ENCODE results near the gene LTF. TPM values are rescaled to one million over a fixed set of nuclear protein-coding genes. Genes with fewer than 3 reads are reported as not detected.
"Not testable (repeated sequence)": the region's sequence is repeated elsewhere in the genome, so short reads cannot be mapped to it uniquely, and the experiment has no call there.

LTF gene
- total and polyA plus RNA-seq, 4 donors, result 0.13 to 5.5 (median 1.9) TPM

GRCh38 chr3:46409739-46410489 is 54.8 kb downstream of the LTF start:
- no peaks in the 10 kb centered on the region for H3K4me1 ChIP-seq (ENCODE audit: control insufficient read depth in 1 of 2, insufficient read depth in 2 of 2, low read length in 2 of 2)
- no peaks in the 10 kb centered on the region for H3K9me3 ChIP-seq (ENCODE audit: control insufficient read depth, low read length)
- WGBS, 2 donors, result 35 to 36% methylated on average over 9 of the region's 9 CpGs
- no peaks in the 10 kb centered on the region for H3K36me3 ChIP-seq (ENCODE audit: control insufficient read depth in 1 of 2, insufficient read depth in 2 of 2, low read length in 1 of 2)
- DNase-seq (no peak), ATAC-seq (ENCODE audit: low FRiP score) (no peak)
- H3K27ac ChIP-seq (ENCODE audit: low read depth in 1 of 2, low read length in 2 of 2), result no peak overlapping the region
- intact Hi-C loops (cut with DNase I), result no loop called here
- H3K27me3 ChIP-seq (ENCODE audit: control insufficient read depth in 1 of 2, insufficient read depth in 2 of 2, low read length in 1 of 2), result no peaks in the 10 kb centered on the region
- no peak overlapping the region for H3K4me3 ChIP-seq (ENCODE audit: low read length in 2 of 2)

- WGBS, 2 donors, result 96 to 97% methylated on average over 7 of the region's 7 CpGs
- no peak for DNase-seq
- no peak for ATAC-seq (ENCODE audit: low FRiP score)
- H3K27me3 ChIP-seq (ENCODE audit: control insufficient read depth in 1 of 2, insufficient read depth in 2 of 2, low read length in 1 of 2), result no peaks in the 10 kb centered on the region
- no peak overlapping the region for H3K4me3 ChIP-seq (ENCODE audit: low read length in 2 of 2)
- no peaks in the 10 kb centered on the region for H3K36me3 ChIP-seq (ENCODE audit: control insufficient read depth in 1 of 2, insufficient read depth in 2 of 2, low read length in 1 of 2)
- intact Hi-C loops (cut with DNase I), result no loop called here
- H3K27ac ChIP-seq (ENCODE audit: low read depth in 1 of 2, low read length in 2 of 2), result no peak overlapping the region
- H3K9me3 ChIP-seq (ENCODE audit: control insufficient read depth, low read length), result no peaks in the 10 kb centered on the region
- no peaks in the 10 kb centered on the region for H3K4me1 ChIP-seq (ENCODE audit: control insufficient read depth in 1 of 2, insufficient read depth in 2 of 2, low read length in 2 of 2)
Measured at GRCh38 chr3:46408853-46409252, 55.9 kb downstream of the LTF start.

GRCh38 chr3:46407970-46408369 is 56.7 kb downstream of the LTF start:
- 62 to 73% methylated on average over 7 of the region's 7 CpGs for WGBS, 2 donors
- Histone ChIP-seq H3K27me3 (ENCODE audit: control insufficient read depth in 1 of 2, insufficient read depth in 2 of 2, low read length in 1 of 2) (no peaks in the 10 kb centered on the region), H3K36me3 (ENCODE audit: control insufficient read depth in 1 of 2, insufficient read depth in 2 of 2, low read length in 1 of 2) (no peaks in the 10 kb centered on the region), H3K9me3 (ENCODE audit: control insufficient read depth, low read length) (peaks cover 2% of the 10 kb centered on the region), H3K4me1 (ENCODE audit: control insufficient read depth in 1 of 2, insufficient read depth in 2 of 2, low read length in 2 of 2) (no peaks in the 10 kb centered on the region), H3K4me3 (ENCODE audit: low read length in 2 of 2) (no peak overlapping the region), H3K27ac (ENCODE audit: low read depth in 1 of 2, low read length in 2 of 2) (no peak overlapping the region)
- intact Hi-C loops (cut with DNase I), result no loop called here
- DNase-seq, result no peak
- ATAC-seq (ENCODE audit: low FRiP score), result no peak

GRCh38 chr3:46406788-46407611 is 57.7 kb downstream of the LTF start, which contains the start of the genes CCR5AS and CCRL2:
CCR5AS (minus strand) TSS chr3:46407066.
CCRL2 (plus strand) TSS chr3:46407259; CDS start chr3:46408080, 821 bp downstream.
- DNase-seq (peak in 1 of 2 donors; percentile 81), ATAC-seq (ENCODE audit: low FRiP score) (peak; percentile 68)
- H3K4me1 ChIP-seq (ENCODE audit: control insufficient read depth in 1 of 2, insufficient read depth in 2 of 2, low read length in 2 of 2), result no peaks in the 10 kb centered on the region
- intact Hi-C loops (cut with DNase I), result no loop called here
- H3K9me3 ChIP-seq (ENCODE audit: control insufficient read depth, low read length), result peaks cover 2% of the 10 kb centered on the region
- no peak within 1 kb of the TSS for H3K27ac ChIP-seq (ENCODE audit: low read depth in 1 of 2, low read length in 2 of 2)
- 77 to 80% methylated on average over 20 of the region's 20 CpGs for WGBS, 2 donors
- H3K27me3 ChIP-seq (ENCODE audit: control insufficient read depth in 1 of 2, insufficient read depth in 2 of 2, low read length in 1 of 2), result no peaks in the 10 kb centered on the region
- no peak within 1 kb of the TSS for H3K4me3 ChIP-seq (ENCODE audit: low read length in 2 of 2)
- no peaks in the 10 kb centered on the region for H3K36me3 ChIP-seq (ENCODE audit: control insufficient read depth in 1 of 2, insufficient read depth in 2 of 2, low read length in 1 of 2)

- Histone ChIP-seq H3K36me3 (ENCODE audit: control insufficient read depth in 1 of 2, insufficient read depth in 2 of 2, low read length in 1 of 2) (no peaks in the 10 kb centered on the region), H3K4me3 (ENCODE audit: low read length in 2 of 2) (no peak overlapping the region), H3K9me3 (ENCODE audit: control insufficient read depth, low read length) (peaks cover 2% of the 10 kb centered on the region), H3K27ac (ENCODE audit: low read depth in 1 of 2, low read length in 2 of 2) (no peak overlapping the region), H3K27me3 (ENCODE audit: control insufficient read depth in 1 of 2, insufficient read depth in 2 of 2, low read length in 1 of 2) (no peaks in the 10 kb centered on the region), H3K4me1 (ENCODE audit: control insufficient read depth in 1 of 2, insufficient read depth in 2 of 2, low read length in 2 of 2) (no peaks in the 10 kb centered on the region)
- intact Hi-C loops (cut with DNase I), result no loop called here
- 89 to 92% methylated on average over 4 of the region's 4 CpGs for WGBS, 2 donors
- DNase-seq (peak in 1 of 2 donors; percentile 69), ATAC-seq (ENCODE audit: low FRiP score) (no peak)
Measured at GRCh38 chr3:46406443-46406787, 58.3 kb downstream of the LTF start.

- H3K4me1 ChIP-seq (ENCODE audit: control insufficient read depth in 1 of 2, insufficient read depth in 2 of 2, low read length in 2 of 2), result no peaks in the 10 kb centered on the region
- H3K4me3 ChIP-seq (ENCODE audit: low read length in 2 of 2), result no peak overlapping the region
- H3K27ac ChIP-seq (ENCODE audit: low read depth in 1 of 2, low read length in 2 of 2), result no peak overlapping the region
- H3K9me3 ChIP-seq (ENCODE audit: control insufficient read depth, low read length), result peaks cover 2% of the 10 kb centered on the region
- no peak for DNase-seq
- intact Hi-C loops (cut with DNase I), result no loop called here
- H3K36me3 ChIP-seq (ENCODE audit: control insufficient read depth in 1 of 2, insufficient read depth in 2 of 2, low read length in 1 of 2), result no peaks in the 10 kb centered on the region
- 7 to 12% methylated on average over 11 of the region's 11 CpGs for WGBS, 2 donors
- no peaks in the 10 kb centered on the region for H3K27me3 ChIP-seq (ENCODE audit: control insufficient read depth in 1 of 2, insufficient read depth in 2 of 2, low read length in 1 of 2)
- peak; percentile 39 for ATAC-seq (ENCODE audit: low FRiP score)
Measured at GRCh38 chr3:46405301-46406019, 59.2 kb downstream of the LTF start.

- H3K4me1 ChIP-seq (ENCODE audit: control insufficient read depth in 1 of 2, insufficient read depth in 2 of 2, low read length in 2 of 2); DNase-seq; ATAC-seq (ENCODE audit: low FRiP score); H3K4me3 ChIP-seq (ENCODE audit: low read length in 2 of 2); H3K27ac ChIP-seq (ENCODE audit: low read depth in 1 of 2, low read length in 2 of 2); intact Hi-C loops (cut with DNase I); H3K27me3 ChIP-seq (ENCODE audit: control insufficient read depth in 1 of 2, insufficient read depth in 2 of 2, low read length in 1 of 2); H3K9me3 ChIP-seq (ENCODE audit: control insufficient read depth, low read length); H3K36me3 ChIP-seq (ENCODE audit: control insufficient read depth in 1 of 2, insufficient read depth in 2 of 2, low read length in 1 of 2): not testable (repeated sequence)
- 93% methylated on average over 4 of the region's 4 CpGs for WGBS, 2 donors
Measured at GRCh38 chr3:46402902-46403301, 61.8 kb downstream of the LTF start.

GRCh38 chr3:46401579-46401978 is 63.1 kb downstream of the LTF start:
- WGBS, 2 donors, result 93 to 95% methylated on average over 2 of the region's 2 CpGs
- Histone ChIP-seq H3K4me3 (ENCODE audit: low read length in 2 of 2) (no peak overlapping the region), H3K9me3 (ENCODE audit: control insufficient read depth, low read length) (peaks cover 2% of the 10 kb centered on the region), H3K4me1 (ENCODE audit: control insufficient read depth in 1 of 2, insufficient read depth in 2 of 2, low read length in 2 of 2) (no peaks in the 10 kb centered on the region), H3K27me3 (ENCODE audit: control insufficient read depth in 1 of 2, insufficient read depth in 2 of 2, low read length in 1 of 2) (no peaks in the 10 kb centered on the region), H3K27ac (ENCODE audit: low read depth in 1 of 2, low read length in 2 of 2) (no peak overlapping the region), H3K36me3 (ENCODE audit: control insufficient read depth in 1 of 2, insufficient read depth in 2 of 2, low read length in 1 of 2) (no peaks in the 10 kb centered on the region)
- intact Hi-C loops (cut with DNase I), result no loop called here
- DNase-seq (no peak), ATAC-seq (ENCODE audit: low FRiP score) (no peak)

Measured in aorta (tissue), 5 donors.